ENCODE results near the gene FBXW8.

The FBXW8 gene

GRCh38 chr12:116918464-116918863 lies 7.7 kb downstream of the FBXW8 start:
- no peak overlapping the region for H3K4me3 ChIP-seq (ENCODE audit: low read length)
- H3K27ac ChIP-seq (ENCODE audit: low read length): no peak overlapping the region
- no peaks in the 10 kb centered on the region for H3K9me3 ChIP-seq (replicated peaks; ENCODE audit: insufficient read depth, low read length)
- H3K9me2 ChIP-seq (replicated peaks; ENCODE audit: insufficient read depth, low read length): no peaks in the 10 kb centered on the region
- TF ChIP-seq EZH2 (optimal IDR thresholded peaks at IDR 0.05; ENCODE audit: low read depth, low read length): no peak
- TF ChIP-seq CTCF (IDR thresholded peaks at IDR 0.05; ENCODE audit: low read length): no peak
- H2AFZ ChIP-seq (ENCODE audit: low read length): no peak overlapping the region
- H3F3A ChIP-seq (ENCODE audit: insufficient read depth, low read length): peaks cover 21% of the 10 kb centered on the region
- no peaks in the 10 kb centered on the region for H3K27me3 ChIP-seq (replicated peaks; ENCODE audit: insufficient read depth, low read length)
- no peak for DNase-seq
- H3K79me2 ChIP-seq (ENCODE audit: low read length): peaks cover 10% of the 10 kb centered on the region
- peaks cover 31% of the 10 kb centered on the region for H3K4me1 ChIP-seq (ENCODE audit: low read length)
- H3K4me2 ChIP-seq (ENCODE audit: low read depth, low read length): no peak overlapping the region
- H4K20me1 ChIP-seq (ENCODE audit: insufficient read depth, low read length): no peaks in the 10 kb centered on the region
- H3K36me3 ChIP-seq (replicated peaks; ENCODE audit: insufficient read depth, low read length): no peaks in the 10 kb centered on the region
- no peak overlapping the region for H3K9ac ChIP-seq (ENCODE audit: low read length)

- Histone ChIP-seq H3K4me2 (ENCODE audit: low read depth, low read length) (no peak overlapping the region), H3F3A (ENCODE audit: insufficient read depth, low read length) (peaks cover 22% of the 10 kb centered on the region), H3K9ac (ENCODE audit: low read length) (no peak overlapping the region), H3K79me2 (ENCODE audit: low read length) (peaks cover 10% of the 10 kb centered on the region), H3K9me2 (replicated peaks; ENCODE audit: insufficient read depth, low read length) (no peaks in the 10 kb centered on the region), H3K4me3 (ENCODE audit: low read length) (no peak overlapping the region), H3K36me3 (replicated peaks; ENCODE audit: insufficient read depth, low read length) (no peaks in the 10 kb centered on the region), H3K27ac (ENCODE audit: low read length) (no peak overlapping the region), H3K27me3 (replicated peaks; ENCODE audit: insufficient read depth, low read length) (no peaks in the 10 kb centered on the region), H3K4me1 (ENCODE audit: low read length) (peaks cover 35% of the 10 kb centered on the region), H3K9me3 (replicated peaks; ENCODE audit: insufficient read depth, low read length) (no peaks in the 10 kb centered on the region), H2AFZ (ENCODE audit: low read length) (no peak overlapping the region), H4K20me1 (ENCODE audit: insufficient read depth, low read length) (no peaks in the 10 kb centered on the region)
- no peak for DNase-seq
- TF ChIP-seq EZH2phosphoT487 (IDR thresholded peaks at IDR 0.05; ENCODE audit: low read length) (no peak), EZH2 (optimal IDR thresholded peaks at IDR 0.05; ENCODE audit: low read depth, low read length) (no peak), CTCF (IDR thresholded peaks at IDR 0.05; ENCODE audit: low read length) (no peak)
Measured at GRCh38 chr12:116919247-116919661, 8.5 kb downstream of the FBXW8 start.

GRCh38 chr12:116919706-116920485 lies 9.1 kb downstream of the FBXW8 start:
- Histone ChIP-seq H3K27me3 (replicated peaks; ENCODE audit: insufficient read depth, low read length) (no peaks in the 10 kb centered on the region), H2AFZ (ENCODE audit: low read length) (no peak overlapping the region), H3K27ac (ENCODE audit: low read length) (no peak overlapping the region), H3K4me3 (ENCODE audit: low read length) (no peak overlapping the region), H4K20me1 (ENCODE audit: insufficient read depth, low read length) (no peaks in the 10 kb centered on the region), H3K9ac (ENCODE audit: low read length) (no peak overlapping the region), H3K9me2 (replicated peaks; ENCODE audit: insufficient read depth, low read length) (no peaks in the 10 kb centered on the region), H3K4me2 (ENCODE audit: low read depth, low read length) (no peak overlapping the region), H3K36me3 (replicated peaks; ENCODE audit: insufficient read depth, low read length) (no peaks in the 10 kb centered on the region), H3F3A (ENCODE audit: insufficient read depth, low read length) (peaks cover 27% of the 10 kb centered on the region), H3K4me1 (ENCODE audit: low read length) (peaks cover 39% of the 10 kb centered on the region), H3K9me3 (replicated peaks; ENCODE audit: insufficient read depth, low read length) (no peaks in the 10 kb centered on the region), H3K79me2 (ENCODE audit: low read length) (peaks cover 10% of the 10 kb centered on the region)
- no peak for DNase-seq
- TF ChIP-seq EZH2phosphoT487 (IDR thresholded peaks at IDR 0.05; ENCODE audit: low read length): no peak
- no peak for TF ChIP-seq CTCF (IDR thresholded peaks at IDR 0.05; ENCODE audit: low read length)
- TF ChIP-seq EZH2 (optimal IDR thresholded peaks at IDR 0.05; ENCODE audit: low read depth, low read length): no peak

All from MM.1S (cell line).